C1 segment of cervical spinal cord (tissue), 14 donors: ENCODE data around the gene BCAR1.

Experiments
- DNase-seq, 14 donors: peaks; one replicate each; lab custom pipeline; 2025; lab: John Stamatoyannopoulos, UW

The BCAR1 gene

DNA sequence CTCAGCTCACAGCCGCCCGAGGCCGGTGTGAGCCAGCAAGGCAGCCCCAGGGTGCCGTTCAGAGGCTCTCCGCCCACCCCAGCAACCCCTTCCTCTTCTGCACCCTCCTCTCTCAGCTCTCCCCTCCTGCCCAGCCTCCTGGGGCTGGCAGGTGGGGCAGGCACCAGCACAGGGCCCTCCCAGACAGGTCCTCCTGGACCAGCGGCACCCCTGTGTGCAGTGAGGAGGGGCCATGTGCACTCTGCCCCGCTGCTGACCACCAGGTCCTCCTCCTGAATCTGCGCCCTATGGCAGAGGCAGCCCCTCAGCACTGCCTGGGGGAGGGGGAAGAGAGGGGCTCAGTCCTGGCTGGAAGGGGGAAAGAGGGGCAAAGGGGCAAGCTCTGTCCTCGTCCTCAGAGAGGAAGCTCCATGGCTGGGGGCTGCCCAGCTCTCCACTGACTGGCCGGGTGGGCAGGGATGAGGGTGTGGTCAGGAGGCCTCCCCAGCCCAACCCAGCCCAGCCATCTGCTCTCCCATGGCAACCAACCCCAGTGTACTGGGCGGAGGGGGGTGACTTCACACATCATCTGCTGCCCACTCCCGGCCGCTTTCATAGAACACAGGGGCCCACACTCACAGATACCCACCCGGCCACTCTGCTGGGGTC lies 5.4 kb upstream of the BCAR1 start:
- peak in 1 of 14 donors; percentile 22 for DNase-seq

DNA sequence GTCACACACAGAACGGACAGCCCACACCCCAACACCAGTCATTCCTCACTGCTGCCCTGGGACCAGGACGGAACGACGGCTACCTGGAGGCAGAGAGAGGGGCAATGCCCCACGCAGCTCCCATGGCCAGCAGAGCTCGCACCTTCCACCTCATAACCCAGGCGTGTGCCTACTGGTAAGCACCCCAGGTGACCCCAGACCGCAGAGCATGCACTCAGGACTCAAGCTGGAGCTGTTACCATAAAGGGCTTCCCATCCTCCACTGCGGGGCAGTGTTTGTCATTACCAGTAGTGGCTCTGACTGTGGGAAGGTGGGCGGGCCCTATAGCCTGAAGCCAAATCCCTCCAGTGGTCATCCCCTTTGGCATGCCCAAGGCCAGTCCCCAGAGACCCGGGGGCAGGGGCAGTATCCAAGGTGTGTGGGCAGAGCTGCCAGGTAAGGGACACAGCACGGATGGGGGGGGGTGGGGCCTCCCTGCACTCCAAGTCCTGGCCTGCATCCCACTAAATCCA lies 4.7 kb upstream of the BCAR1 start:
- peak in 1 of 14 donors; percentile 15 for DNase-seq

DNA sequence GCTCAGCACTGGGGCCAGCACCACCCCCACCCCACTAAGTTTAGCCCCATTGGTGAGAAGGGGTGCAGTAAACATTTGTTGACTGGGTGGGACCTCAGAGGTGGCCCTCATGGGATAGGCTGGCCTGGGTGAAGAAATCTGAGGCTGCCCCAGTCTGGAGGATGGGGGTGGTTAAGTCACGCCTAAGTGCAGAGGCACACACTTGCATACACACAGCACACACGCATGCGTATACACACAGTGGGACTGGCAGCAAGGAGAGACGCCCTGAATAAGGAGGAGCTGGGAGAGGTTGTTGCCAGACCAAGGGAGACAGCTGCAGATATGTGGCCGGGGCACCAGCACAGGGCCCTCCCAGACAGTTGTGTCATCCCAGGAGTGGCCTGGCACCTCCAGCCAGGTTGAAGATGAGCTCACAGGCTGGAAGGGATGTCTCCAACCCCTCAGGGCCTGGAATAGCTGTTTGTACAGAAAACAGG lies 3.0 kb upstream of the BCAR1 start:
- no peak for DNase-seq

DNA sequence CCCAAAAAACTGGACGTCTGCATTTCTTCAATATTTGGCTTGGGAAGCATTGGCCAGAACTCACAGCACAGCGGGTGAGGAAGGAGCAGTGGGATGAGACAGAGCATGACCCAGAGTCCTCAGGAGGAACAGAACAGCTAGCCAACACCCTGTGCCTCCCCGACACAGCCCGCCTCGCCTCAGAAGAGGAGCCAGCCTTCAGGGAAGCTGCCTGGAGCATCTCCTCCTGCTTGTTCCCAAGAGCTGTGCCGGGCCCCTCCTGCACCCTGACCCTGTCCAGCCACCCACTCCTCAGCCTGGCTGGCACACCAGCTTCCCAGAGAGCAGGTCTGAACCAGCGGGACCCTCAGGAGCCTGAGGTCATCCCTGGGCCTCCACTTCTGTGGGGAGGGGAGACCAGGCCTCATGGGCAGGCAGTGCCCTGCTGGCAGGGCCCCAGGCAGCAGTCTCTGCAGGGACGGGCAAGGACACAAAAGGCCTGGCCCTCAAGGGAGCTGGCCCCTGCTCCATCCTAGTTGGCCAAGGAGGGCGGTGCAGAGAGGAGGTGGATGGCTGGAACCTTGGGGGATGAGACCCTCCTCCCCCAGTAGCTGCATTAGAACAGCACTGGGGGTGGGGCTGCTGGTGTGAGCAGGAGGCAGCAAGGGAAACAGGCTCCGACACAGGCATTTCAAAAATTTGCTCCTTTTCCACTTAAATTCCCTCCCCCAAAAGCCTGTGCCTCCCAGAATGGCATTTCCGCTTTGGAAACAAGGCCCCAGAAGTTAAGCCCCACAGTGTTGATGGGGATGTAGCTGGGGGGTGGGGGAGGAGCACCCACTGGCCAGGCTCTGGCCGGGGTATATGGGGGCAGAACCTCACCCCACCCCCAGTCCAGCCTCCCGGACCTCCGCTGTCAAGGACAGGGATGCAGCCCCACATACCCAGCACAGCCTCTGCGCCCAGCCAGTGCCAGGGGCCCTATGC lies 1.8 kb upstream of the BCAR1 start:
- peak in 9 of 14 donors; percentile 34 to 66 (median 48) for DNase-seq

DNA sequence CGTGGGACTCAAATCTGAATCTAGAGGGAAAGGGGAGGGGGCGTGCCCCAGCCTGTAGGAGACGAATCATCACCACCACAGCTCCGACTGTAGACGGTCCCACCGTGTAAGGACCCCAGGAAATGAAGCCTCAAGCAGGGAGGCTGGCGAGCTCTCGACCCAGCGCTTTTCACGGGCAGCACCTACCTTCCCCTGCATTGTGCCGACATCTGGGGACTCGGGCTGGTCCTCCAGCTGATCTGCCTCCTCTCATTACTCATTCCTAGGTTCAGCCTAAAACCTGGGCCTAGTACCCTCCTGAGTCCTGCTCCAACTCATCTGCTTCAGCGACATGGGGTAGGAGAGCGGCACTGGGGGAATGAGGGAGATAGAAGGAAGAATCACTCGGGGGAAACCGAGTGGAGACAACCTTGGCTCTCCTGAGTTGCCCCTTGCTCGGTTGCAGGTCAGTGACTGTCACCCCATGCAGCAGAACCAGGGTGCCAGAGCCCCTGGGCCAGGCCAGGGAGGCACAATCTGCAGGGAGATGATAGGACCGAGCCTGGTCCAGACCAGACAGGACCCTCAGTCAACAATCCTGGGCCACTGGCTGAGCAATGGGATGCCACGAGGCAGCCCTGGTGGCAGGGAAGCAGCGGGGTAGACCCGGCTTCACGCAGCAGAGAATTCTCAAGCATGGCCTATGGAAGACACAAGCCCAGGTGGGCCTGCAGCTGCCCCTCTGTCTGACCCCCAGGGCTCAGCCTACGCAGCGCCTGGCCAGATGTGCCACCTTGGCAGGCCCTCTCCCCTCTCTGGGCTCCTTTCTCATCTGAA lies 833 bp upstream of the BCAR1 start:
- DNase-seq: peak in 1 of 14 donors; percentile 39

DNA sequence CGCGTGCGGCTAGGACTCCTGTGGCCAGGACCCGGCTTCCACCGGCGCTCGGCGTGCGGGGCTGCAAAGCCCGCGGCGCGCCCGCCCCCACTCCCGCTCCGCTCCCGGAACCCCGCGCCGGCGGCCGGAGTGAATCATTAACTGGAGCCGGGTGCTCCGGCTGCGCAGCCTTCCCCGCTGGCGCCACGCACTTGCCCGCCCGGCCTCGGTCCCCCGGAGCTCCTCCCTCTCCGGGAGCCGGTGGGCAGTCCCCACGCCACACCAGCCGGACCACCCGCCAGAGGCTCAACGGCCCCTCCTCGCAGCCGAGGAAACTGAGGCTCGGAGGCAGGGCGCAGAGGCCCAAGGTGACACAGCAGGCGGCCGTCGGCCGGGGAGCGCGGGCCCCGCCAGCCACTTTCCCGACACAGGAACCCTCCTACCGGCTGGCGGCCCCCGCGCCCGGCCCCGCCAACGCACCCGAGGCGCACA lies 580 bp downstream of the BCAR1 start:
- peak in 2 of 14 donors; percentile 51 to 67 for DNase-seq

DNA sequence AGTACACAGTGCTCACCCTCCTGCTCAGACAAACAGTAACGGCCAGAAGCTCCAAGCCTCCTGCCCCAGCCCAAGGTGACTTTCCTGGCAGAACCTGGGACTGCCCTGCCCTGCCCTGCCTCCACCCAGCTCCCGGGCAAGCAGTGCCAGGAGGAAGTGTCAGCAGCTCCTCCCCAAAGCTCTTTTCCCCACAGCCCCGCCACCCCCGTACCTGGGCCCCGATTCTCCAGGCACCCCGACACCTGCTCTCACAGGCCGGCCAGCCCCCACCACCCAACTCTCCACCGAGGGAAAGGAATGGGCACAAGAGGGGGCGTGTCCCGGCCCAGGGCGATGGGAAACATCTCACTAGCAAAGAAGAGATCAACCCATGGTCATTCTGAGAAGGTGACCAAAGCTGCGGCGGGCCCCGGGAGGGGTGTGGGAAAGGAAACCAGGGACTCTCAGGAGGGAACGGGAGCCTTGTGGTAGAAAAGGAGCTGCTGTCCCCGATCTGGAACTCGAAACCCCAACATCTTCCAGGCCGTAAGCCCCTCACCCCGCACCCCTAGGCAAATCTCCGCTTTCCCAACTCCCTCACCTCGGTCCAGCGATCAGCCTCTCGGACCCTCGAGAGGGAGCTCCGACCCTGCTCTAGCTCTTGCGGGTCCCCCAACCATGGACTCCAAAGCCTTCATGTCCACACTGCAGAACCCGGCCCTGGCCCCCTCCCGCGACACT lies 1.2 kb downstream of the BCAR1 start:
- DNase-seq: peak in 3 of 14 donors; percentile 40 to 52 (median 42)

DNA sequence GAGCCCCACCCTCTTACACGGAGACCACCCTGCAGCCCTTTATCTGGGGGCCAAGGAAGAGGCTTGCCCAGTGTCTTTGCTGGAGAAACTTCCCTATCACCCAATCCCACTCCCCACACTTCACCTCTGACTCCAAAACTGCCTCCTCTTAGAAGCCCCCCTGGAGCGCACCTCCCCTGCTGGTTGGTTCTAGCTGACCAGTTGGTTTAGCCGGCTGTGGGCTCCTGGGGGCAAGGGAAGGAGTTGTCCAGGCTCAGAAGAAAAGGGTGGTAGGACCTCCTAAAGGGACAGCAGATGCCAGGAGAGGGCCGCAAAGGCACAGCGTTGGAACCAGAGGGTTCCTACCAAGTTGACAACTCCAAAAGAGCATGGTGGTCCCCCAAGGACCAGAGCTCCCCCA lies 2.0 kb downstream of the BCAR1 start:
- DNase-seq: no peak

DNA sequence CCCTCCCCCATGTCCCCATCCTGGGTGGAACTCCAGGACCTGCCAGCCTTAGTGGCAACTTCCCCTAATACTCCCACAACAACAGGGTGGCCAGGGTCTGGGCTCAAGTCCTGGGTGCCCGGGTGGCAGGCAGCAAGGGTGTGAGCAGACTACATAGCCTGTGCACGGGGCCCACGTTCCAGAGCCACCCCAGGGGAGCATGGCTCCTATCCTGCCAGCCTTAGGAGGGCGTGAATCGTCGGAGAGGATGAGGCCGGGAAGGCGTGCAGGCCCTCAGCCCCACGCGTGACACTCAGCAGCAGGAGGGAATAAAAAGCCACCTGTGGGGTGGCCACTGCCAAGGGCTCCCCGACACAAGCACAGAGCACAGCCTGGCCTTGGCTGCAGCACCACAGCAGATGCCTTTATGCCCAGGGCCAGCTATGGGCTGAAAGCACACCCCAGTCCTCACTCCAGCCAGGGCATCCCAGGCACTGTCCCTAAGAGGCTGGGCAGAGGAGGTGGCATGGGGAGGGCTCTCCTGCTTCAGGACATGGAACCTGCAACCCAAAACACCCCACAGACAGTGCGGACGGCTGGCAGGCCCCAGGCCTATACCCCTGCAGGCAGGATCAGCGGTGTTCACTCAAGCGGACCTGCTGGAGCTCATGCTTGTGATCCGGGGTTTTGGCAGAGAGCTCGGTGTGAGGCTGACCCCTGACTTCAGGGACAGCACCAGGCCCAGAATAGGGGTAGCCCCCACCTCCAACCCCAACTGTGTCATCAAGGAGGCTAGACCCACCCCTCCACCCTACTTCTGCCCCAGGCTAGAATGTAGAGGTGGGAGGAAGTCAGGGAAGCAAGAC lies 2.7 kb downstream of the BCAR1 start:
- DNase-seq: peak in 6 of 14 donors; percentile 44 to 82 (median 56)

DNA sequence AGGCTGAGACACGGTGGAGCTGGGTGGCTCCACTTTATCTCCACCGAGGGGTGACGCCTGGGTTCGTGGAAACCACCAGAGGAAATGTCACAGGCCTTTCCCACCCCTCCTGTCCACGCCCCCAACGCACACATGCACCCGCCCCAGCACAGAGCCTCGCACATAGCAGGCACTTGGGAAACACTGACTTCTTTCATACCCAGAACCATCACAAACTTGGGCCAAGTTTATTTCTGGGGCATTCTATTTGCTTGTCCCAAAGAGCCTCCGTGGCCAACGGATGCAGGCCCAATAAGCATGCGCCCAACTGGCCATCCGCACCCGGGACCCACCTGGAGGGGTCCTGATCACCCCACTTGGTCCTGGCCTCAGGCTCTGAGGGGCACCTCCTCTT lies 3.3 kb downstream of the BCAR1 start:
- peak in 12 of 14 donors; percentile 21 to 77 (median 54) for DNase-seq

DNA sequence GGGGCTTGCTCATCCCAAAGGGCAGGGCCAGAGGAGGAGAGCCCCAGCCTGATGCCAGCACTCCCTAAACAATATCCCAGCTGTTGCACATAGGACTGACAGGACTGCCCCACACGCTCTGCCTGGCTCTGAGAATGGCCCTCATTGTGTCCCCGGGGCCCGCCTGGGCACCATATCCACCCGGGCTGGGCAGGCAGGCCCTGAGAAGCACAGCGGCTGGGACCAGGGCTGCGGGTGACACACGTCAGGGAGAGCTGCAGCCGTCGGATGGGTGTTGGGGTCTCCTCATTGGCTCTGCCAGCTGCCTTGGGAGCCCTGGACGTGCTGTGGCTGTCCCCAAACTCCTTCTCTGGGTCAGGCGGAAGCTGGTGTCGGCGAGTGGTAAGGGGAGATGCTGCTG lies 4.2 kb downstream of the BCAR1 start:
- peak in 12 of 14 donors; percentile 14 to 85 (median 72) for DNase-seq

DNA sequence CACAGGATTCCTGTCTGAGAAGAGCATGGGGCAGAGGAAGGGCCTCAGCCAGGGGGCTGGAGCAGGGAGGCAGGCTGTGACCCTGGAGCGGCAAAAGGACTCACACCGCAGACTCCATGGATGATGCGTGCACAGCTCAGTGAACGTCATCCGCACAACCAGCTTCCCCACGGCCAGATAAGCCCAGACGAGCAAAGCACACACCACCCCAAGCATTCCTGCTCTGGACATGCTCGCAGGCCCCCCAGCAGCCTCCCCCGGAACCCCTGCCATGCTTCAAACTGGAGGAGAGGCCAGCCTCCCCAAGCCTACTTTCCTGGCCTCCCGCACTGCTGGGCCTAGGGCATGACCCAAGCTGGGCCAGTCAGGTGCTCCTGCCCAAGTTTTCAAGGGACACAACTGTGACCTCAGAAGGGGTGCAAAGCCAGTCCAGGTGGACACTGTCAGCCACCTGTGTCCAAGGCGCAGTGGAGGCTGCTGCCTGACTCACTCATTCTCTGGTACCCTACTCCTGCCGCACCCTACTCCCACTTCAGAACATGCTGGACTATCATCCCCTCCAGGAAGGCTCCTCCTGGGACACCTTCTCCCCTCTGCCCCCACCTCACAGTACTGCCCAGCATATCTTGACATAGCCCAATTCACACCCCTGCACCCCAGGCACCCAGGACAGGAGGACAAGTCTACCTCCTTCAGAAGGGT lies 4.8 kb downstream of the BCAR1 start:
- DNase-seq: peak in 1 of 14 donors; percentile 36

DNA sequence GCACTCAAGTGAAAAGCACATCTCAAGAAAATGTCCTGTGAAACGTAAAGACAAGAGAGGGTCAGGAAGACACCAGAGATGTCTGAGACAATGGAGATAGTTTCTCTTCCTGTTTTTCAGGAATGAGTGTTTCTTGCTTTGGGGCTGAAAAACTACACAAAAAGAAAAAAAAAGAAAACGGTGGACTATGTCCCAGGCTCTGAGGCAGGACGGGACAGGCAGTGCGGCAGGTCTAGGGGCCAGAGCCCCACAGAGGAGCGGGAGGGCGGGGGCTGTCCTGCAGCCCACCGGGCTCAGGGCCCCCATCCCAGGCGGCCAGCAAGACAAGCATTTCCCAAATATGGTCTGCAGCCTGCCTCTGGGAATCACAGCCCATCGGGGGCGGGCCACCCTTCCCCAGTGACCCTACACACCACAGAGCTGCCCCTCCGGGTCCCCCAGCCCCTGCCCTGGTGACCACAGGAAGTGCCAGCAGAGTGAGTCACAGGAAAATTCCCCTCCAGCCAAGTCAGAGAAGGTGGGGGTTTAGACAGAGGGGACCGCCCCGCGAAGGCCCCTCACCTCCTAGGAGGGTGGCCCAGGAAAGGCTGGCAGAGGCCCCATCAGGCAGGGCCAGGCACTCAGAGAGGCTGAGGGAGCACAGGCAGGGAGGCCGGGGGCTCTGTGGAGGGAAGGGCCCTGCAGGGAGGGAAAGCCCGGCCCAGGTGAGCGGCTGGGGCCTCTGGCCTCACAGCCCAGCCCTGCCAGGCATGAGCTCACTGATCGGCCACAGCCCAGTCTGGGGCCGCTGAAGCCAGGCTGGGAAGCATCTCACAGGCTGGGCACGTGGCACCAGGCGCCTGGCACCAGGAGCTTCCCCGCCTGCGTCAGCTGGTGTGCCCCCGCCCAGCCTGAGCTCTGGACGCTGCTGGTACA lies 6.3 kb downstream of the BCAR1 start:
- peak in 13 of 14 donors; percentile 73 to 96 (median 88) for DNase-seq

DNA sequence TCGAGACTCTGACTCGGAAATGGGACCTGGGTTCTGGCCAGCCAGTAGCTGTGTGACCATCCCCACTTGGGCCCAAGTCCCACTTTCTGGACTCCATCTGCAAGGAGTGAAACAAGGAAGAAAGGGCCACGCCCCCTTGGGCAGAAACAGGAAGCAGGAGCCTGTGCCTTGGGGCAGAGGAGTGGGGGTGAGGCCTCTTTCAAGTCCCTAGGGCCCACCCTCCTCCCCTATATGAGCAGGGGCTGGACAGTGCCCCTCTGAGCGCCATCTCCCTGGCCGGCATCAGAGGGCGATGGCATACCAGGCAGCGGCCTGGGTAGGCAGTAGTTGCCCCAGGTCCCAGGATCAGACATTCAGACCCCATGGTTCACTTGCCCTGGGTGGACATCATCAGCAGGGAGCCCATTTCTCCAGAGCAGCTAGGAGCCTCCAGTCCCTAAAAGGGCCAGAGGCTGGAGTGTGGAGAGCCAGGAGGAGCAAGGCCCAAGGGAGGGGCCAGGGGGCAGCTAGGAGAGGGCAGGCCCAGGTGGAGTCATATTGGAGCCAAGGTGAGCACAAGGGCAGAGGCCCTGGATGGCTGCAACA lies 7.1 kb downstream of the BCAR1 start:
- peak in 5 of 14 donors; percentile 15 to 56 (median 46) for DNase-seq

DNA sequence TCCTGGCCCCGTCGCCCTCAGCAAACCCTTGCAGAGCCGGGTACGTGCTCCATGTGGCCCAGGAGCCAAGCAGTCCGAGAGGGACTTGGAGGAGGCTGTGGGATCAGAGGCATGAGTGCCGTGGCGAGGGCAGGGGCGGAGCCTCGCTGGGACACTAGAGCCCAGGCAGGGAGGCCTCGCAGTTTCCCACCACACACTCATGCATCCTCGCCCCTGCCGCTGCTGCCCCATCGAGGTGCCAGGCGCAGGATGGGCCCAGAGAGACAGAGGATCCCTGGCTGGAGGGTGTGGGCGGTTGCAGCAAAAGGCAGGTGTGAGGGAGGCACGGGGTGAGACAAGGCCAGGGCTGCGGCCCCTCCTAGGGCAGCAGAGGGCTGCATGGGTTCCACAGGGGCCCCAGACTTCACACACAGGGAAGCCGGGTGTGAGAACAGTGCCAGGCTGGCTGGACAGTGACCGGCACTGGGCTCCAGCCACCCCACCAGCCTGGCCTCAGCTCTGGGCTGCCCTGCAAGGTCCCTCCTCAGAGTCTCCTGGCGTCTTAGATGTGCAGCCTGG lies 7.7 kb downstream of the BCAR1 start:
- DNase-seq: peak in 1 of 14 donors; percentile 53

DNA sequence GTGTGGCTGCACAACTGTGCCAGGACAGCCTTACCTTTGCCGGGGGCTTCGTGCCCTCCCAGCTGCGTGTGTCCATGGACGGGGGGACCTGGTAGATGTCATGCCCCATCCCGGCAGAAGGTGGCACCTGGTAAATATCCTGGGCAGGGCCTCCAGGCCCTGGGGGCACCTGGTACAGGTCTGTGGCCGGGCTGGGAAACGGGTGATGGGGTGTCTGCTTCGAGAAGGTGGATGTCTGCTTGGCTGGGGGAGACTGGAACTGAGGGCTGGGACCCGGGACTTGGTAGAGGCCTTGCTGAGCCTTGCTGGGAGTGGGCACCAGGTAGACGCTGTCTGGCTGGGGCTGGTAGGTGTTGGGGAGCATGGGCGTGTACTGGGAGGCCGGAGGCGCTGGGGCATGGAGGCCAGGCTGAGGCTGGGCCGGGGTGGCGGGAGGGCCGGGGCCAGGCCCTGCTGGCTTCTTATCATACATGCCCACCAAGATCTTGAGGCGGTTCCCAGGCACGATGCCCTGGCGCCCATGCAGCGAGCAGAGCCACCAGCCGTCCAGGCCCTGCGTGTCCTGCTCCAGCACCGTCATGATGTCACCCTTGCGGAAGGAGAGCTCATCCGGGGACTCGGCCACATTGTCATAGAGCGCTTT lies 8.9 kb downstream of the BCAR1 start:
- peak in 1 of 14 donors; percentile 42 for DNase-seq

DNA sequence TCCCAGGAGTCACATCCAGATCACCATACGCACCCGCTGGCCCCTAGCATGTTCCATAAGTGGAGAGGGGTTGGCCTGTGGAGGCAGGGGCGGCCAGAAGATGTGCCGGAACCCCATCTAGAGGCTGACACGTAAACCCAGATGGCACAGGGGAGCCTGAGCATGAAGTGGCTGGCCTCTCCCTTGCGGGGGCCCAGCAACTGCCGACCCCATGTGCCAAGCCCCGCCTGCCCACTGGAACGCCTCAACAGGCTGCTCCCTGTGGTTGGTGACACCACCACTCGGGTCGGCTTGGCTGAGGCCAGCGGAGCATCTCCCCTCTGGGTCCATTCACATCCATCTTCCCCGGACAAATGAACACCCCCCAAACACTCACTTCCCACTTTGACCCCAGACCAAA lies 9.5 kb downstream of the BCAR1 start:
- no peak for DNase-seq
